GM13977 (cell line): ENCODE results near the gene TAS2R41.

ENCODE experiments used
- DNase-seq: peaks from one replicate; pipeline ENCODE4 v3.0.0; 2012; ENCODE audit warnings: low spot score
- CTCF ChIP-seq: IDR thresholded peaks from 2 replicates; pipeline ENCODE4 v1.5.1; 2012; ENCODE audit warnings: mild to moderate bottlenecking, control low read depth; ENCODE audit not compliant: insufficient read depth; ENCODE audit errors: extremely low read depth, missing control alignments
- in situ Hi-C: fragments of 300-500 bp; cut with MboI; formaldehyde crosslinking; loops from one replicate; pipeline ENCODE4 v1.12.0; 2022; ENCODE audit warnings: low sequenced_read_pairs, low pct_unique_long_range_greater_than_20kb, mixed read lengths, inconsistent platforms; ENCODE audit not compliant: unreplicated experiment

The TAS2R41 gene

GRCh38 chr7:143477501-143478150 is at the start of gene TAS2R41:
TSS of gene TAS2R41 (plus strand) at chr7:143477873. CDS start at chr7:143477873, 0 bp downstream.
- in situ Hi-C loops: no loop called here
- DNase-seq: no peak

GRCh38 chr7:143429770-143430698 is 47.6 kb upstream of the TAS2R41 start:
- no peak for DNase-seq
- in situ Hi-C loops: no loop called here
- no peak for TF ChIP-seq CTCF

More at GRCh38 chr7:143477501-143478150, at the start of gene TAS2R41:
- no peak for TF ChIP-seq CTCF

GRCh38 chr7:143431109-143431508 is 46.6 kb upstream of the TAS2R41 start:
- in situ Hi-C loops: no loop called here
- no peak for DNase-seq
- TF ChIP-seq CTCF: no peak

DNA sequence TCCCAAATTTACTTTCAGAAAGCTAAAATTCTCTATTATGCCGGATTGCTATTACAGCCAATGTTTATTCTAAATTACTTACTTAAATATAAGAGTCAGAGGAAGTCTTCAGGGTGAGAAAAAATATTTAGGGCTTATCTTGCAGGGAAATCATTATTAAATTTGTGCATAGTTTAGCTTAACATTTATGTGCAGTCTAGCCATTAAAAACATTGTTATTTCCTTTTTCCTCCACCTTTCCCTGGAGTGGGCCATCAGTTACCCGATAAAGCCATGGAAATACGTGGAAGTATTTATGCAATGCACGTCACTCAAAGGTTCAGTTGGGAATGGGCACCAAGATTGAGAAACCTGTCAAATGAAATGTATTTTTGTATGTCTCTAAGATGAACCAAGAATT is 43.9 kb upstream of the TAS2R41 start:
- TF ChIP-seq CTCF: no peak
- in situ Hi-C loops: no loop called here

GRCh38 chr7:143434660-143435059 is 43.0 kb upstream of the TAS2R41 start:
- no peak for TF ChIP-seq CTCF
- in situ Hi-C loops: no loop called here
- no peak for DNase-seq

More for the DNA sequence above, 43.9 kb upstream of the TAS2R41 start:
- no peak for DNase-seq

GRCh38 chr7:143435266-143435665 is 42.4 kb upstream of the TAS2R41 start:
- in situ Hi-C loops: no loop called here
- TF ChIP-seq CTCF: no peak
- DNase-seq: no peak
